ENCODE measurements around the gene GALNT15. TPM values are rescaled to one million over a fixed set of nuclear protein-coding genes. Genes with fewer than 3 reads are reported as not detected.

GALNT15 gene
- total RNA-seq, 4 donors from 2014 or later, result 26.2 to 88.8 (median 39.4) TPM

GRCh38 chr3:16243706-16244490 is 69.4 kb downstream of the GALNT15 start:
- no peaks in the 10 kb centered on the region for H3K9me3 ChIP-seq
- DNase-seq, result no peak
- H3K4me1 ChIP-seq, result peaks cover 0 to 8% (median 0%) of the 10 kb centered on the region in 4 donors
- H3K27me3 ChIP-seq, result no peaks in the 10 kb centered on the region
- intact Hi-C loops (cut with DNase I; ENCODE audit: low total_unique reads) (no loop called here), in situ Hi-C loops (cut with MboI; ENCODE audit: low pct_ligation_motif_present in 1 of 4, low pct_unique_long_range_greater_than_20kb in 1 of 4, low sequenced_read_pairs in 3 of 4) (loop anchor here in 3 of 4 donors (10.0 to 25.0 kb wide), 4 partner anchors 189 to 432 kb away; no protein-coding TSS in a partner anchor)
- H3K27ac ChIP-seq, result no peak overlapping the region
- no peaks in the 10 kb centered on the region for H3K36me3 ChIP-seq
- no peak overlapping the region for H3K4me3 ChIP-seq
- WGBS, 2 donors (ENCODE audit: low coverage in 1 of 2), result 73% methylated on average over 3 to 9 of the region's 9 CpGs
- TF ChIP-seq CTCF (IDR thresholded peaks at IDR 0.05) (no peak), POLR2A (IDR thresholded peaks at IDR 0.05) (no peak), EP300 (IDR thresholded peaks at IDR 0.05; ENCODE audit: low read depth) (no peak), POLR2AphosphoS5 (IDR thresholded peaks at IDR 0.05) (no peak)

GRCh38 chr3:16245609-16246008 is 71.1 kb downstream of the GALNT15 start:
- intact Hi-C loops (cut with DNase I; ENCODE audit: low total_unique reads), result loop anchor here (1.0 to 5.0 kb wide), 3 partner anchors 31 to 433 kb away; no protein-coding TSS in a partner anchor
- in situ Hi-C loops (cut with MboI; ENCODE audit: low pct_ligation_motif_present in 1 of 4, low pct_unique_long_range_greater_than_20kb in 1 of 4, low sequenced_read_pairs in 3 of 4), result loop anchor here in 3 of 4 donors (10.0 to 25.0 kb wide), 4 partner anchors 191 to 433 kb away; no protein-coding TSS in a partner anchor
- no peak overlapping the region for H3K4me3 ChIP-seq
- H3K4me1 ChIP-seq, result peaks cover 0 to 8% (median 0%) of the 10 kb centered on the region in 4 donors
- H3K36me3 ChIP-seq, result no peaks in the 10 kb centered on the region
- 89 to 100% methylated on average over 1 to 3 of the region's 3 CpGs for WGBS, 2 donors (ENCODE audit: low coverage in 1 of 2)
- TF ChIP-seq EP300 (IDR thresholded peaks at IDR 0.05; ENCODE audit: low read depth), result no peak
- TF ChIP-seq POLR2AphosphoS5 (IDR thresholded peaks at IDR 0.05), result no peak
- no peak for TF ChIP-seq CTCF (IDR thresholded peaks at IDR 0.05)
- TF ChIP-seq POLR2A (IDR thresholded peaks at IDR 0.05), result no peak
- no peaks in the 10 kb centered on the region for H3K9me3 ChIP-seq
- no peaks in the 10 kb centered on the region for H3K27me3 ChIP-seq
- no peak overlapping the region for H3K27ac ChIP-seq
- no peak for DNase-seq

- H3K36me3 ChIP-seq, result no peaks in the 10 kb centered on the region
- intact Hi-C loops (cut with DNase I; ENCODE audit: low total_unique reads) (loop anchor here (2.0 to 5.0 kb wide), 2 partner anchors 195 to 435 kb away; no protein-coding TSS in a partner anchor), in situ Hi-C loops (cut with MboI; ENCODE audit: low pct_ligation_motif_present in 1 of 4, low pct_unique_long_range_greater_than_20kb in 1 of 4, low sequenced_read_pairs in 3 of 4) (loop anchor here in 3 of 4 donors (10.0 to 25.0 kb wide), 4 partner anchors 193 to 435 kb away; no protein-coding TSS in a partner anchor)
- H3K9me3 ChIP-seq, result no peaks in the 10 kb centered on the region
- TF ChIP-seq POLR2A (IDR thresholded peaks at IDR 0.05) (no peak), CTCF (IDR thresholded peaks at IDR 0.05) (peak; percentile 83 to 97 (median 94)), EP300 (IDR thresholded peaks at IDR 0.05; ENCODE audit: low read depth) (no peak)
- no peaks in the 10 kb centered on the region for H3K27me3 ChIP-seq
- peak; percentile 82 for DNase-seq
- H3K4me3 ChIP-seq, result no peak overlapping the region
- peaks cover 0 to 8% (median 0%) of the 10 kb centered on the region in 4 donors for H3K4me1 ChIP-seq
- H3K27ac ChIP-seq, result no peak overlapping the region
- 0 to 27% methylated on average over 1 to 17 of the region's 17 CpGs for WGBS, 2 donors (ENCODE audit: low coverage in 1 of 2)
Observed at GRCh38 chr3:16247282-16248061, 73.0 kb downstream of the GALNT15 start.

- 88 to 92% methylated on average over 2 to 5 of the region's 5 CpGs for WGBS, 2 donors (ENCODE audit: low coverage in 1 of 2)
- intact Hi-C loops (cut with DNase I; ENCODE audit: low total_unique reads), result loop anchor here (5.0 kb wide), 1 partner anchor 196 kb away; no protein-coding TSS in a partner anchor
- H3K4me3 ChIP-seq, result no peak overlapping the region
- TF ChIP-seq POLR2AphosphoS5 (IDR thresholded peaks at IDR 0.05) (no peak), CTCF (IDR thresholded peaks at IDR 0.05) (no peak), POLR2A (IDR thresholded peaks at IDR 0.05) (no peak), EP300 (IDR thresholded peaks at IDR 0.05; ENCODE audit: low read depth) (no peak)
- no peaks in the 10 kb centered on the region for H3K27me3 ChIP-seq
- no peak overlapping the region for H3K27ac ChIP-seq
- H3K4me1 ChIP-seq, result peaks cover 0 to 17% (median 0%) of the 10 kb centered on the region in 4 donors
- in situ Hi-C loops (cut with MboI; ENCODE audit: low pct_ligation_motif_present in 1 of 4, low pct_unique_long_range_greater_than_20kb in 1 of 4, low sequenced_read_pairs in 3 of 4), result loop anchor here in 3 of 4 donors (10.0 to 25.0 kb wide), 4 partner anchors 194 to 436 kb away; no protein-coding TSS in a partner anchor
- DNase-seq, result no peak
- H3K9me3 ChIP-seq, result no peaks in the 10 kb centered on the region
- no peaks in the 10 kb centered on the region for H3K36me3 ChIP-seq
Observed at GRCh38 chr3:16248556-16248955, 74.1 kb downstream of the GALNT15 start.
